ENCODE data around the gene PTRH2.

Gene PTRH2

DNA sequence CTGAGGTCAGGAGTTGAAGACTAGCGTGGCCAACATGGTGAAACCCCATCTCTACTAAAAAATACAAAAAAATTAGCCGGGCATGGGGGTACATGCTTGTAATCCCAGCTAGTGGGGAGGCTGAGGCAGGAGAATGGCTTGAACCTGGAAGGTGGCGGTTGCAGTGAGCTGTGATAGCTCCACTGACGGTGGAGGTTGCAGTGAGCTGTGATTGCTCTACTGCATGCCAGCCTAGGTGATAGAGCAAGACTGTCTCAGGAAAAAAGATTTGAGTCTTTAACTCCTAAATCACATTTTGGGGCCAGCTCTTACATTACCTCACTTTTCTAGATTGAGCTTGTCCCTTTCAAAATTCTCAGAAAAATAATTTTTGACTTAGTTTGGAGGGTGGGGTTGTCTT is 15.4 kb upstream of the PTRH2 start:
- Histone ChIP-seq H4K8ac (ENCODE audit: low read depth, low read length) (no peak overlapping the region), H3K4ac (ENCODE audit: low read depth, low read length) (no peak overlapping the region)

DNA sequence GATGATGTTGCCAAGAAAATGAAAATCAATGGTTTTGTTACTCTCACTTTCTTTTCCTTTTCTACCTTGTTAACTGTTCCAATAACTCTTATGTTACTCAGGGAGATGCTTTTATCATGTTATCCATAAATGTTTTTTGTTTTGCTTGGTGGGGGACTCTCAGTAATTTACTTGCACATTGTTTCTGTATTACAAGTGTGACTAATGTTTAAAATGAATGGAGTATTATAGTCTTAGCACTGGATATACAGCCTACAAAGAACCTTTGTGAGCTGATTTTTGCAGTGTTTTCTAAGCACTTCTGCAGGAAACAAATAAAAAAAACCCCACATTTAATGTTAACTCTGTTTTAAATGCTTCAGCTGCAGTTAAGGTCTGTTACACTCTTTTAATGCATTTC is 12.3 kb upstream of the PTRH2 start:
- no peak overlapping the region for H2BK12ac ChIP-seq (ENCODE audit: low read length)
- no peak overlapping the region for H4K91ac ChIP-seq (ENCODE audit: low read depth, low read length)
- no peak overlapping the region for H3K27ac ChIP-seq (ENCODE audit: low read depth, low read length)
- H3K9ac ChIP-seq (ENCODE audit: low read length) = no peak overlapping the region
- H3K79me2 ChIP-seq (ENCODE audit: control insufficient read depth, insufficient read depth, low read length, poor library complexity) = no peaks in the 10 kb centered on the region
- no peak overlapping the region for H3K14ac ChIP-seq (ENCODE audit: low read length)
- no peak overlapping the region for H3K4ac ChIP-seq (ENCODE audit: low read depth, low read length)
- no peak overlapping the region for H4K8ac ChIP-seq (ENCODE audit: low read depth, low read length)
- DNase-seq = no peak
- H3K23ac ChIP-seq (ENCODE audit: low read length) = no peak overlapping the region
- H3K4me3 ChIP-seq (ENCODE audit: low read depth, low read length) = no peak overlapping the region
- H3K36me3 ChIP-seq (ENCODE audit: control insufficient read depth in 1 of 2, insufficient read depth in 2 of 2, low read length in 2 of 2) = peaks cover 2 to 3% of the 10 kb centered on the region in 2 experiments
- H3K27me3 ChIP-seq (ENCODE audit: insufficient read depth, low read length) = no peaks in the 10 kb centered on the region
- H3K4me1 ChIP-seq (ENCODE audit: control insufficient read depth in 1 of 2, insufficient read depth in 2 of 2, low read length in 2 of 2) = no peaks in the 10 kb centered on the region
- H3K4me2 ChIP-seq (ENCODE audit: low read length) = no peak overlapping the region
- no peak overlapping the region for H3K18ac ChIP-seq (ENCODE audit: low read length)
- no peaks in the 10 kb centered on the region for H3K79me1 ChIP-seq (ENCODE audit: low read length)
- H3K9me3 ChIP-seq (ENCODE audit: insufficient read depth, low read depth, low read length) = no peaks in the 10 kb centered on the region
- H2BK120ac ChIP-seq (ENCODE audit: insufficient read depth, low read length, poor library complexity) = no peak overlapping the region
- H2AK5ac ChIP-seq (ENCODE audit: low read length) = no peak overlapping the region
- no peak overlapping the region for H4K12ac ChIP-seq (ENCODE audit: low read depth, low read length)
- no peak overlapping the region for H2BK5ac ChIP-seq (ENCODE audit: low read depth, low read length, poor library complexity)
- H2AFZ ChIP-seq (ENCODE audit: insufficient read depth, low read length, poor library complexity) = no peak overlapping the region

More for the DNA sequence above, 15.4 kb upstream of the PTRH2 start:
- no peak overlapping the region for H3K23ac ChIP-seq (ENCODE audit: low read length)
- no peak overlapping the region for H4K12ac ChIP-seq (ENCODE audit: low read depth, low read length)
- no CpG with 5 or more reads among the region's 4 CpGs for WGBS (ENCODE audit: extremely low coverage, insufficient coverage, insufficient read length)
- no peaks in the 10 kb centered on the region for H3K27me3 ChIP-seq (ENCODE audit: insufficient read depth, low read length)
- no peak overlapping the region for H3K14ac ChIP-seq (ENCODE audit: low read length)
- H3K4me3 ChIP-seq (ENCODE audit: low read depth, low read length) = no peak overlapping the region
- no peak overlapping the region for H4K91ac ChIP-seq (ENCODE audit: low read depth, low read length)
- H3K18ac ChIP-seq (ENCODE audit: low read length) = no peak overlapping the region
- H2BK5ac ChIP-seq (ENCODE audit: low read depth, low read length, poor library complexity) = no peak overlapping the region
- H3K9me3 ChIP-seq (ENCODE audit: insufficient read depth, low read depth, low read length) = no peaks in the 10 kb centered on the region
- H2BK12ac ChIP-seq (ENCODE audit: low read length) = no peak overlapping the region
- H3K4me2 ChIP-seq (ENCODE audit: low read length) = no peak overlapping the region
- no peak overlapping the region for H3K27ac ChIP-seq (ENCODE audit: low read depth, low read length)
- H2AK5ac ChIP-seq (ENCODE audit: low read length) = no peak overlapping the region
- H3K79me2 ChIP-seq (ENCODE audit: control insufficient read depth, insufficient read depth, low read length, poor library complexity) = no peaks in the 10 kb centered on the region
- no peak overlapping the region for H2AFZ ChIP-seq (ENCODE audit: insufficient read depth, low read length, poor library complexity)
- no peak overlapping the region for H2BK120ac ChIP-seq (ENCODE audit: insufficient read depth, low read length, poor library complexity)
- H3K9ac ChIP-seq (ENCODE audit: low read length) = no peak overlapping the region
- no peaks in the 10 kb centered on the region for H3K4me1 ChIP-seq (ENCODE audit: control insufficient read depth in 1 of 2, insufficient read depth in 2 of 2, low read length in 2 of 2)
- H3K36me3 ChIP-seq (ENCODE audit: control insufficient read depth in 1 of 2, insufficient read depth in 2 of 2, low read length in 2 of 2) = peaks cover 0 to 2% of the 10 kb centered on the region in 2 experiments
- no peaks in the 10 kb centered on the region for H3K79me1 ChIP-seq (ENCODE audit: low read length)
- DNase-seq = no peak

DNA sequence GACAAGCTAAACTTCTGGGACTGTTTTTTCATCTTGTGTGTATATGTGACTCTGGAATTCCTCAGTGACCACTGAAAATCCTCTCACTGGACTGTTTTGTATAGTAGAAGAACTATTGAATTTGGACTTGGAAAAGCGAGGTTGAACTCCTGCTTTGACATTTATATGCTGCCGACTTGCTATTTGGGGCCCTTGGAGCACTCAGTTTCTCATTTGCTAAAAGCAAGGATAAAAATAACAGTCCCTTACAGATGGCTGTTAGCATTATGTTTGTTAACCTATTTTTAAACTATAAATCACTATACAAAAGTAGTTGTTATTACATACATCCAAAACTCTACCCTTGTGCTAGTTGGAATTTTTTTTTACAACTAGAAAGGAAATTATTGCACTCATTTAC is 9.2 kb upstream of the PTRH2 start:
- Histone ChIP-seq H3K79me2 (ENCODE audit: control insufficient read depth, insufficient read depth, low read length, poor library complexity) (no peaks in the 10 kb centered on the region), H3K27ac (ENCODE audit: low read depth, low read length) (no peak overlapping the region), H2BK5ac (ENCODE audit: low read depth, low read length, poor library complexity) (no peak overlapping the region), H3K9me3 (ENCODE audit: insufficient read depth, low read depth, low read length) (no peaks in the 10 kb centered on the region), H3K4ac (ENCODE audit: low read depth, low read length) (no peak overlapping the region), H3K36me3 (ENCODE audit: control insufficient read depth in 1 of 2, insufficient read depth in 2 of 2, low read length in 2 of 2) (peaks cover 2 to 3% of the 10 kb centered on the region in 2 experiments), H2AK5ac (ENCODE audit: low read length) (no peak overlapping the region), H4K8ac (ENCODE audit: low read depth, low read length) (no peak overlapping the region), H4K91ac (ENCODE audit: low read depth, low read length) (no peak overlapping the region), H3K4me1 (ENCODE audit: control insufficient read depth in 1 of 2, insufficient read depth in 2 of 2, low read length in 2 of 2) (no peaks in the 10 kb centered on the region), H3K4me2 (ENCODE audit: low read length) (no peak overlapping the region), H4K12ac (ENCODE audit: low read depth, low read length) (no peak overlapping the region), H3K14ac (ENCODE audit: low read length) (no peak overlapping the region), H2BK12ac (ENCODE audit: low read length) (no peak overlapping the region), H3K4me3 (ENCODE audit: low read depth, low read length) (no peak overlapping the region), H3K79me1 (ENCODE audit: low read length) (no peaks in the 10 kb centered on the region), H3K9ac (ENCODE audit: low read length) (no peak overlapping the region), H3K27me3 (ENCODE audit: insufficient read depth, low read length) (no peaks in the 10 kb centered on the region), H3K23ac (ENCODE audit: low read length) (no peak overlapping the region), H3K18ac (ENCODE audit: low read length) (no peak overlapping the region), H2AFZ (ENCODE audit: insufficient read depth, low read length, poor library complexity) (no peak overlapping the region), H2BK120ac (ENCODE audit: insufficient read depth, low read length, poor library complexity) (no peak overlapping the region)
- no peak for DNase-seq
- WGBS (ENCODE audit: extremely low coverage, insufficient coverage, insufficient read length) = no CpG with 5 or more reads among the region's 2 CpGs

- Histone ChIP-seq H4K8ac (ENCODE audit: low read depth, low read length) (no peak overlapping the region), H3K9ac (ENCODE audit: low read length) (no peak overlapping the region), H3K4me1 (ENCODE audit: control insufficient read depth in 1 of 2, insufficient read depth in 2 of 2, low read length in 2 of 2) (no peaks in the 10 kb centered on the region), H4K91ac (ENCODE audit: low read depth, low read length) (no peak overlapping the region), H3K27ac (ENCODE audit: low read depth, low read length) (no peak overlapping the region), H2BK5ac (ENCODE audit: low read depth, low read length, poor library complexity) (no peak overlapping the region), H2AK5ac (ENCODE audit: low read length) (no peak overlapping the region), H3K14ac (ENCODE audit: low read length) (no peak overlapping the region), H3K79me2 (ENCODE audit: control insufficient read depth, insufficient read depth, low read length, poor library complexity) (peaks cover 3% of the 10 kb centered on the region), H4K12ac (ENCODE audit: low read depth, low read length) (no peak overlapping the region), H3K23ac (ENCODE audit: low read length) (no peak overlapping the region), H3K4me2 (ENCODE audit: low read length) (no peak overlapping the region), H2BK12ac (ENCODE audit: low read length) (no peak overlapping the region), H3K9me3 (ENCODE audit: insufficient read depth, low read depth, low read length) (no peaks in the 10 kb centered on the region), H3K27me3 (ENCODE audit: insufficient read depth, low read length) (no peaks in the 10 kb centered on the region), H2AFZ (ENCODE audit: insufficient read depth, low read length, poor library complexity) (no peak overlapping the region), H3K36me3 (ENCODE audit: control insufficient read depth in 1 of 2, insufficient read depth in 2 of 2, low read length in 2 of 2) (peaks cover 2 to 3% of the 10 kb centered on the region in 2 experiments), H2BK120ac (ENCODE audit: insufficient read depth, low read length, poor library complexity) (no peak overlapping the region), H3K18ac (ENCODE audit: low read length) (no peak overlapping the region), H3K79me1 (ENCODE audit: low read length) (no peaks in the 10 kb centered on the region), H3K4me3 (ENCODE audit: low read depth, low read length) (no peak overlapping the region), H3K4ac (ENCODE audit: low read depth, low read length) (no peak overlapping the region)
- no CpG with 5 or more reads among the region's 2 CpGs for whole genome bisulfite sequencing (ENCODE audit: extremely low coverage, insufficient coverage, insufficient read length)
- DNase-seq = no peak
Measured at GRCh38 chr17:59714255-59714654, 7.0 kb upstream of the PTRH2 start.
